NCI-H1048 (cell line): ENCODE data around the gene CYBRD1.
"Not testable (repeated sequence)": the region's sequence is repeated elsewhere in the genome, so short reads cannot be mapped to it uniquely, and the experiment has no call there.

Experiments used
- DNase-seq: peaks from one replicate; lab custom pipeline; 2025; lab: John Stamatoyannopoulos, UW

CYBRD1 gene

DNA sequence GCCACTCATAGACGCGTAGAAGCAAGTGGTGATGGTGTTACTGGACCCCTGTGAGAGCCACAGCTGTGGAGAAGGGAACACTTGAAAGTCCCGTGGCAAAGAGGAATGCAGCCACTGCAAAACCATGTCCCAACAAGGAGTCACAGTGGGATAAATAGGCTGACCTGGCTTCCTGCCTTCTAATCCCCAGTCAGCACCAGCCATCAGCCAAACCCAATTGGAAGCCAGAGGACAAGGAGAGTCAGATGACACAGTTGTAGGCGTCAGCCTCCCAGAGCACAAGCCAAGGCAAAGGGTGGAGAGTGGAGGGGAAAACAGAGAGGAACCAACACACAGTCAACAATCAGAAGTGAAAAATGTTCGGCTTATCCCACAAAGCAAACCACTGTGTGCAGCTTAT, 5.5 kb upstream of the CYBRD1 start:
- no peak for DNase-seq

GRCh38 chr2:171520471-171520870, 1.8 kb upstream of the CYBRD1 start:
- DNase-seq, result no peak

DNA sequence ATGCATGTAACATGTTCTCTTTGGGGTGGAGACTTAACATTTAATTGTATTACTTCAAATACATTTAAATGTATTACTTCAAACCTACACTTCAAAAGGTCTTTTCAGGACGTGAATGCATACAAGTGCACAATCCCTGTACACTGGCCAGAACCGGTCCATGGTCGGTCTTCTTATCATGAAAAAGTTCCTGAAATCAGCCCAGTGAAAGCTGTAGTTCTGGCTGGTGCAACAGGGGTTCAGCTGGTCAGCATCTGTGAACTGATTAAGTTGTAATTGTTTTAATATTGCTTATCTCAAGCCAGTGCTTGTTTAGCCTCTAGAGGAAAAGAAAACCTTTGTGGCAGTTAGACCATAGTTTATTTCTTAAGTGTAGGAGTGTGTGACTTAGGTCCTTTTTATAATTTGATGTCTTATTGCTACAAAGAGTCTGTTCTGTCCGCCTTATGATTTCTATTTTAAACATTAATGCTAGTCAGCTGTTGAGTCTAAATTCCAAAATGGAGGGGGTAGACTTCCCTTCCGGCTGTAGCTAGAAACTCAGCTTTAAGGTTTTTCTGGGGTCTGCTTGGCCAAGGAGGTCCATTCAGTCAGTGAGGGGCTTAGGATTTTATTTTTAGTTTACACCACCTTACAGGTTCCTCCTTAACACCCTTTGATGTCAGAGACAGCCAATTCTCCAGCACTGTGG, 768 bp upstream of the CYBRD1 start:
- DNase-seq, result no peak

DNA sequence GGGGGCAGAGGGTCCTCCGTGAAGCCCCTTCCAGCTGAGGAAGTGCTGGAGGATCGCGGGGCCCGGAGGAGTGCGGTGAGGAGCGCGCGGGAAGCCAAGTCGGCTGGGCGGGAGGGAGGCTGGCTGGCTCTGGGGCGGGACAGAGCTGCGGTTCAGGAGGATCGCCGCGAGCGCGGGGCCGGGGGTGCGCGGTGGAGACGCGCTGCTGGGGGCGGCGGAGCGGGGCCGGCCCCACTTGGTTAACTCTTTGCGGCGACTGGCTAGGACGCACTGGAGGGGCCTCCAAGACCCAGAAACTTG, 464 bp downstream of the CYBRD1 start:
- DNase-seq, result no peak

DNA sequence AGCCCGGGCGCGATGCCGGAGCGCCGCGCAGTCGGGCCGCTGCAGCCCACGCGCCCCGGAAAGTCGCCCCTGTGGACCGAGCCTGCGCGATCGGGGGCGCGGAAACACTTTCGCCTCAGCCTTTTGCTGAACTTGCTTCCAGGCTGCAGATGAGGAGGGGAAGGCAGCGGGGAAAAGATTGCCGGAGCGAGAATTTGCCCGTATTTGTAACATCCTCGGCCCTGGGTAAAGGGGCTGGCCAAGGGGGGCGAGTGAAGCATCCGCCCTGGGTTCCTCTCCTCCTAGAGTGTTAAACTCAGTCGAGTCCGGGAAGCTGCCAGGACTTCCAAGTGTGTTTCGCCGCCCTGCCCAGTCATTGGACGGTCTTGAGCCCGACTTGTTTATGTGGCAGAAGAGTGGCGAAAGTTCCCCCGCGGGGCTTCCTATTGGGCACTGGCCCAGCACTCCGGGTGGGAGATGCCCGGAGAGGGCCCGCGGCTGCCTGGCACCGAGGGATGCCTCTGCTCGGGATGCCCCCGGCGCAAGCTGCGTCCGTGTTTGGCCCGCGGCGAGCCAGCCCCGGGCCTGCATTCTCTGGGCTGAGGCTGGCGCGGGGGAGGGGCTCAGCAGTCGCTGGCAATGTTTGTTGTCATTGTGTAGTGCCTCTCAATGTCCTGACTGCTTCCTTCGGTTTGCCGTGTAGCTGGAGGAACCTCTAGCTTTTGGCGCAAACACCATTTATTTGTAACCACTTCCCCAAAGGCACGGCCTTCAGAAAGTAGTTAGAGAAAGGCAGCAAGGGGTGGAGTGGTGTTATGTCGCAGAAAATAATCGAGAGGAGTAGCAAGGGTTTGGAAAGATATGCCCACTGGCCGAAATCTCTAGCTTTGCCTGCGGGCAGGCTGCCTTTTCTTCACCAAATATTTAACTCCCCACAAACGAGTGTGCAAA, 1.1 kb downstream of the CYBRD1 start:
- peak; percentile 22 for DNase-seq

- no peak for DNase-seq
These were observed 1.7 kb downstream of the CYBRD1 start for GRCh38 chr2:171524018-171524401.

DNA sequence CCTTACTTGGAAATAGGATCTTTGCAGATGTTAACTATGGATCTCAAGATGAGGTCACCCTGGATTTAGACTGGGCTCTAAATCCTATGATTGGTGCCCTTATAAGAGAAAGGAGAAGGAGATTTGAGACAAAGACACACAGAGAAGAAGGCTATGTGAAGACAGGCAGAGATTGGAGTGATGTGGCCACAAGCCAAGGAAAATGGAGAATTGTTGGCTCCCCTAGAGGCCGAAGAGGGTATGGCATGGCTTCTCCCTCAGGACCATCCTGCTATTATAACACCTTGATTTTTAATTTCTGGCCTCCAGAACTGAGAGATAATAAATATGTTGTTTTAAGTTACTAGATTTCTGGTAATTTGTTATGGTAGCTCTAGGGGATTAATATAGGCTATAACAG, 7.6 kb downstream of the CYBRD1 start:
- no peak for DNase-seq

- no peak for DNase-seq
These were observed 8.1 kb downstream of the CYBRD1 start for GRCh38 chr2:171530378-171530777.

GRCh38 chr2:171530859-171531258, 8.6 kb downstream of the CYBRD1 start:
- not testable (repeated sequence) for DNase-seq

- no peak for DNase-seq
These were observed 9.0 kb downstream of the CYBRD1 start for GRCh38 chr2:171531291-171531690.

- no peak for DNase-seq
These were observed 9.7 kb downstream of the CYBRD1 start for GRCh38 chr2:171531836-171532450.

DNA sequence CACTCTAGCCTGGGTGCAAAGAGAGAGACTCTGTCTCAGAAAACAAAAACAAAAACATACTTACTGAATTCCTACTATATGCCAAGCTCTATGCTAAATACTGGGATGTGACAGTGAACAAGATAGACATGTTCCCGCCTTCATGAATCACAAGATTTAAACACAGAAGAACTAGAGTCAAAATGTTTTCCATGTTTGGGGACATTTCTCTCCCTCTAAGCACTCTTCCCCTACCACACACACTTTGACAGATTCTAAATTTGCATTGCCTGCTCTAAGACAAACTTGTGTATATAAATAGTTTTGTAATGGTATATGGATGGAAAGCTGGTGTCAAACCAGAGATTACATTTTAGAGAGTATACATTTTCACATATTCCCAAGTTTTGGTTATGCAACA, 11.1 kb downstream of the CYBRD1 start:
- no peak for DNase-seq

DNA sequence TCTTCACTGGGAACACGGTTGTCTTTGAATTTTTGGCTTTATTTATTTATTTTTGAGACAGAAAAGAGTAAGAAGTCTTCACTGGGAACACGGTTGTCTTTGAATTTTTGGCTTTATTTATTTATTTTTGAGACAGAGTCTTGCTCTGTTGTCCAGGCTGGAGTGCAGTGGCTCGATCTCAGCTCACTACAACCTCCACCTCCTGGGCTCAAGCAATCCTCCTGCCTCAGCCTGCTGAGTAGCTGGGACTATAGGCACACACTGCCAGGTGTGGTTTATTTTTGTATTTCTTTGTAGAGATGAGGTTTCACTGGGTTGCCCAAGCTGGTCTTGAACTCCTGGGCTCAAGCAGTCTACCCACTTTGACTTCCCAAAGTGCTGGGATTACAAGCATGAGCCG, 13.3 kb downstream of the CYBRD1 start:
- not testable (repeated sequence) for DNase-seq

GRCh38 chr2:171540437-171540836, 18.2 kb downstream of the CYBRD1 start:
- no peak for DNase-seq

- no peak for DNase-seq
These were observed 19.1 kb downstream of the CYBRD1 start for GRCh38 chr2:171541202-171541887.

DNA sequence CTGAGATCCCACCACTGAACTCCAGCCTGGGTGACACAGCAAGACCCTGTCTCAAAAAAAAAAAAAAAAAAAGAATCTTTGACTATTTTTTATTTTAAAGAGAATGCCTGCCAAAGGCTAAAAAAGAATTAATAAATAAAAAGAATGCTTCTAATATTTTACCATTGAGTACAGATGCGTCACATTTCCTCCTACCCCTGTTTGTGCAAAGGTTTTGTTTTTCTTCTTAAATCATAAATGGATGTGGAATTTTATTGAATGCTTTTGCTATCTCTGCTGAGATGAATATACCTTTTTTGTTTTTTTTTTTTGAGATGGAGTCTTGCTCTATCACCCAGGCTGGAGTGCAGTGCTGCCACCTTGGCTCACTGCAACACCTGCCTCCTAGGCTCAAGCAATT, 22.8 kb downstream of the CYBRD1 start:
- no peak for DNase-seq

DNA sequence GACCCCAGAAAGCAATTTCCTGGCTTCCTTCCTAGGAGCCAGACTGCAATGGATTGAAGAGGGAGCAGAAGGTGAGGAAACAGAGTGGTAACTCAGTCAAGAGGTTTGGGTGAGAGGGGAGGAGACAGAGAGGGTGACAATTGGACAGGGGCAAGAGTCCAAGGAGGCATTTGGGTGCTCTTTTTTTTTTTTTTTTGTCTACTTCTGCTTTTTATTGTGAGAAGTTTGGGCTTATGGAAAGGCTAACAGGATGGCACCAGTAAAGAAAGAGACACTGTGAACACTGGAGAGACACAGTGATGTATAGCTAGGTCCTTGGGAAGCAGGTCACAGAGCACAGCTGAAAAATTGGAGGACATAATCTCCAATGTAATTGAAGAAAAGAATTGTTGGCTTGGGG, 25.0 kb downstream of the CYBRD1 start:
- DNase-seq, result no peak

DNA sequence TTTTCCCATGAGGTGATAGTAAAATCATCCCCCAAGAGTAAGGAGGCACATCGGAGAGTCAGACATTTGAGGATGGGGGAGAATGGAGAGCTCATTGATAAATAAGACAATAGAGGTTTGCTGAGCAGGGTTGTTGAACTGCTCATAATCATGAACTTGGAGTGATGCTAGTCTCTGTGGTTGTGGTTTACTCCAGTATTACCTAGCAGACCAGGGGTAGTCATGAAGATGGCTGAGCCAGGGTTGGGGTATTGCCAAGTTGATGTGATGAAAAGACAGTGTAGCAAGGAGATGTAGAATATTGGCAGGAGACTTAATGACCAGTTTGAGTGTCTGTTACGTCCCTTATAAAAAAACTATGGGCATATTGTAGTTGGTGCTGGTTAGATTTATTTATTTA, 25.4 kb downstream of the CYBRD1 start:
- no peak for DNase-seq

DNA sequence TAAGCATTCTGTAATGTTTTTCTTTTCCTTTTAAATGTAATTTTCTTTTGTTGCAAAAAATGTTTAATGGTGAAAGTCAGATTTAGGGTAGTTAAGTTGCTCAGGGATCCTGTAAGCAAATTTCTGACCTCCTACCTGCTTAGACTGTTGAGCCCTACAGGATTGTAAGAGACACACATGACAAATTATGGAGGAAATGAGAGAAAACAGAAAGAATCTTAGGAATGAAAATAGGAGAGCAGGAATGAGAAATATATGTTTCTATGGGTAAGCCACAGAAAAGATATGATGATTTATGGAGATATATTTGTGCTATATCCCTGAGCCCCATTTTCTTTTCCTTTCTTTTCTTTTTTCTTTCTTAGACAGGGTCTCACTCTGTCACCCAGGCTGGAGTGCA, 28.3 kb downstream of the CYBRD1 start:
- no peak for DNase-seq

DNA sequence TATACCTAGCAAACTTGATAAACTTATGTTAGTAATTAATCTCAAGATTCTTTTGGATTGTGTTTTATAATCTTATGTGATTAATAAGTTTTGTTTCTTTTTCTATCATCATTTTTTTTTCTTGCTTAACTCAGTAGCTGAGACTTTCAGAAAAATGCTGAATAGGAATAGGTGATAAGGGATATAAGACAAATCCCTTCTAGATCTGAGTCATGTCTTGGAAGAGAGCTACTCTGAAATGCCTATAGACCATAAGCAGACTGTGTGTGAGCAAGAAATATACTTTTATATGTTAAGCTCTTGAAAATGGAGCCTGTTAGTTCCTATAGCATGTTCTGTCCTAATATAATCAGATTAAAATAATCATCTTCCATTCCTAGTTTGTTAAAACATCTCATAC, 29.6 kb downstream of the CYBRD1 start:
- DNase-seq, result no peak

- DNase-seq, result no peak
These were observed 31.0 kb downstream of the CYBRD1 start for GRCh38 chr2:171553236-171553635.

GRCh38 chr2:171553858-171554257, 31.6 kb downstream of the CYBRD1 start:
- DNase-seq, result peak; percentile 88
